HG03064 (cell line): Measurements from ENCODE around the gene ESRRB.

Source experiments
- ATAC-seq: cut with Tn5 transposase; IDR thresholded peaks from one replicate; pipeline ENCODE4 v1.9.1; 2021; ENCODE audit warnings: low read depth; ENCODE audit not compliant: unreplicated experiment

Gene ESRRB

DNA sequence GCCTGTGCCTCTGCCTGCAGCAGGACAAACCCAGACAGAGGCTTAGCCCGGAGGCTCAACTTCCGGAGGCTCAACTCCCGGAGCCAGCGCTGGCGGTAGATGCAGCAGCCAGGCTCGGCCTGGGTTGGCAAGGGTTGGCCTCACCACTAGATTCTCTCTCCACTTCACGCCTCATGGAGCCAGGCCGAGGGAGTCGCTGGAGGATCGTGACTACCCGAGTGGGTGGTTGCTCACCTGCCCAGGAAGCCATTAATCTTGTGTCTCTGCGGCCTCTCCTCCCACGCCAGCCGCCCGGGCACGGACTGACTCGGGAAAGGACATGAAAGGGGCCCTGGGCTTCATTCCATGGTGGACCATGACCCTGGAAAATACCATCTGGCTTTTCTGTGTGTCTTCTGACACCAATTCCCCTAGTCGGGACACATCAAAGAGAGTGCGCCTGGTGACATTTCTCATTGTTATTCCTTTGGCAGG is 20.8 kb downstream of the ESRRB start:
- no peak for ATAC-seq

DNA sequence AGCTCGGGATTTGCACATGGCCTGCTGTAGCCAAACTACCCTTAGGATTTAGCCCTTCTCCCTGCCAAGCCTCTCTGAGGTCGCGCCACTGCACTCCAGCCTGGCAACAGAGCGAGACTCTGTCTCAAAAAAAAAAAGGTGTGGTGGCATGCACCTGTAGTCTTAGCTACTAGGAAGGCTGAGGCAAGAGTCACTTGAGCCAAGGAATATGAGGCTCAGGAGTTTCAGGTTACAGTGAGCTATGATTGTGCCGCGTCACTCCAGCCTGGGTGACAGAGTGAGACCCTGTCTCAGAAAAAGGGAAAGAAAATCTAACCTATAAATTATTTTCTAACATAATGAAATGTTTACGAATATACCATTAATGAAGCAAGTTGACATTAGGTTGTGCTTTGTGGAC is 29.7 kb downstream of the ESRRB start:
- ATAC-seq, result no peak

DNA sequence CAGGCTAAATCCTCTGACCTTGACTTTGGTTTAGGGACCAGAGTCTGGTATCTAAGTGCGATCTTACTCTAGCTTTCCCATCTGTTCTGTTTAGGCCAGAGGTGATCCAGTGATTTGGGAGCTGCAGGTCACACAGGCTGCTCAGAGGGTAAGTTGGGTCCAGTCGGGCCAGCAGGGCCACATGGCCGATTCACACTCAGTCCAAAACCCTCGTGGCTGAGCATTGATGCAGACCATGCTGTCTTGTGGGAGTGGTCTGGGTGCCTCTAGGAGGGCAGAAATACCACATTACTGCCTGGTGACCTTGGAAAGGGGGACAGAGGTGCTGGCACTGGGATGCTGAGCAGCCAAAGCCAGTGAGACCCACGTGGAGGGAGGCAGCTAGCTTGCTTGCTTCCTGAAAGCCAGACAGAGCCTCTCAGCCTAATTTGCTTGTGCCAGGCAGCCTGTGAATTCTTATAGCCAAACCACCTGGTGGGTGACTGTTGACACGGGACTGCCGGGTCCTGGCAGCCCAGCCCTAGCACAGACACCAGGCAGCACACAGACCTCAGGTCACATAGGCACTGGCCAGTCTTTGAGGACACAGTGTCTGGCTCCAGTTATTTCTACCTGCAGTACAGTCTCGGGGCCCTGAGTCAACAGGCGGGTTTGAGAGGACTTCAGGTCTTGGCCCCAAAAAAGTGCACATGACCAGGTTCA is 31.7 kb downstream of the ESRRB start:
- no peak for ATAC-seq

DNA sequence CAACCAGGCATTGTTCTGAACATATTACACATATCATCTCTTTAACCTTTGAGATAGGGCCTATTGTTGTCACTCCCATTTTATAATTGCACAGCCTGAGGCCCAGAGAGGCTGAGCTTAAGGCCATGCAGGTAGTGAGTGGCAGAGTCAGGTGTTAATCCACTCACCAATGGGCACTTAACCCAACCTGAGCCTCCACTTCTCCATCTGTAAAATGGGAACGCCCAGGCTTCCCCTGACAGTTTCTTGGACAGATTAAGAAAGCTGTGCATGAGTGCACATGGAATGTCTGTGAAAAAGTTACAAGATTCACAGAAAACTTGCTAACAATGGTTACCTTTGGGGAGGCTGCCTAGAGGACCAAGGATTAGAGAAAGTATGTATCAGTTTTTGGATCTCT is 32.9 kb downstream of the ESRRB start:
- no peak for ATAC-seq

DNA sequence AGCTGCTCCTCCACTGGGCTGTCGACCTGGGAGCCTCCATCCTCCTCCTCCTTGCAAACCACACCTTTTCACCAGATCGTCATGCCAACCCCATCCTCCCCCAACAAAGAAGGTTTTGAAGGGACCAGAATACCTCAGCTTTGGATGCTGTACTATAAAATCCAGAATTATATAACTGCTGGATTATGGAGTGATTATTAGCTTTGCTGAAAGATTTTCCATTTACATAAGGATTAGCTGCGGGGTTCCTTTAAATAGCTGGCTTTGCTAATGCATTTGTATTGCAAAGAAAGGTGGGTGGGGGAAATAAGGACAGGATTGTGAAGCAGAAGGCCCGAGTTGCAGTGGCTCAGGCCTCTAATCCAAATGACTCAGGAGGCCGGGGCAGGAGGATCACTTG is 36.6 kb downstream of the ESRRB start:
- ATAC-seq, result no peak

DNA sequence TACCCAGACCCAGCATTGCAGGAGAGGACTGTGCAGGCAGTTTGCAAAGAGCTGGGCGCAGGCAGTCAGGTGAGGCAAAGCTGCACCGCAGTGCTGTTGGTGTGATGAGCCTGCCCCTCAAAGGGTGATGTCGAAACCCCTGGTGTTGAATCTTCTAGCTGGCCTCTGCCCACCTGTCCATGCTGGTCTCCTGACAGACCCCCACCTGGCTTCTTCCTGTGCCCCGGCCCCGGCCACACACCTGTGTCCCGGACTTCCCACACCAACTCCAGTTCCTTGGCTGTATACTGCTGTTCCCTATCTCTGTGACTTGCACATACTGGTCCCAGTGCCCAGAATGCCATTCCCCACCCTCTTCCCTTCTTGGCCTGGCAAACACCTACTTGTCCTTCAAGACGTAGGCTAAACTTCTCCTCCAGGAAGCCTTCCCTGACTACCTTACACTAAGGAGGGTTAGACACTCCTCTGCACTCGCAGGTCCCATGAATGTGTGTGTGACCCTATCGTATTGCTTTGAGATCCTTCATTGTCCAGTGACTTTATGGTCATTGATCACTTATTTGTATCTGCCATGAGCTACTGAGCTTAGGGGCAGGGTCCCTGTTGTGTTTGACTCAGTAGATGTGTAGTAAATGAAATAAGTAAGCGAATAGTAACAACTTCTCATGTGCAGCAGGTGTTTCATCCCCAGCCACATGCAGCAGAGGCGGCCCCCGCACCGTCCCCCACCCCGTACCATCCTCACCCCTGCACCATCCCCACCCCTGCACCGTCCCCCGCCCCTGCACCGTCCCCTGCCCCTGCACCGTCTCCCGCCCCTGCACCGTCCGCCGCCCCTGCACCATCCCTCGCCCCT is 37.4 kb downstream of the ESRRB start:
- no peak for ATAC-seq

DNA sequence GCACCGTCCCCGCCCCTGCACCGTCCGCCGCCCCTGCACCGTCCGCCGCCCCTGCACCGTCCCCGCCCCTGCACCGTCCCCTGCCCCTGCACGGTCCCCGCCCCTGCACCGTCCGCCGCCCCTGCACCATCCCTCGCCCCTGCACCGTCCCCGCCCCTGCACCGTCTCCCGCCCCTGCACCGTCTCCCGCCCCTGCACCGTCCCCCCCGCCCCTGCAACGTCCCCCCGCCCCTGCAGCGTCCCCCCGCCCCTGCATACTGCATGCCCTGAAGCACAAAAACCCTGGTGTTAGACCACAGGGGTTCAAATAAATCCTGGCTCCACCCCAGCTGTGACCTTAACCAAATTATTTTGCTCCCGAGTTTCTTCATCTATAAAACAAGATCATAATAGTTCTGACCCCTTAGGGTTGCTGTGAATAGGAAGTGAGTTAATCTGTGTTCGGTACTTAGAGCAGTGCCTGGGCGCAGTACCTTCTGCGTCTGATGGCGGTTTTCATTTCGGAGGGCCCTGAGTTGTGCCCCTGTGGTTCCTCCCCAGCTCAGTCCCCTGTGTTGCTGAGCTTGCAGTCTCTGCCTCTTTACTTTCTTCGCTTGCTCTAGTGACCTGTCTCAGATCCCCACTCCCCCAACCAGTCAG is 38.1 kb downstream of the ESRRB start:
- ATAC-seq, result no peak

DNA sequence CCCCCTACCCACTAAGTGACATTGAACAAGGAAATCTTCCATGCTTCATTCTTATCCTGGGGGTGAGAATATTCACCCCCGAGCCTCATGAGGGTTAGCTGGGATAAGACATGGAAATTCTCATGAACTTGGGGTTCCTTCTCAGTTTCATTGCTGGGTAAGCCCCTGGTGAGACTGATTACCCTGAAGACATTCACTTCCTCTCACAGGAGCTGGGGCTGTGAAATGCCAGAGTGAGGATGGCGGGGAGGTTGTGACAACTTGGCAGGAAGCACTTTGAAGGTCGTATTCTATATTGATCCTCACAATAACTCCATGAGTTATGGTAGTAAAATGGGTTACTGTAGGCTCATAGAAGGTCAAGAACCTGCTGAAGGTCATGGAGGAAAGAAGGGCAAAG is 43.5 kb downstream of the ESRRB start:
- no peak for ATAC-seq

DNA sequence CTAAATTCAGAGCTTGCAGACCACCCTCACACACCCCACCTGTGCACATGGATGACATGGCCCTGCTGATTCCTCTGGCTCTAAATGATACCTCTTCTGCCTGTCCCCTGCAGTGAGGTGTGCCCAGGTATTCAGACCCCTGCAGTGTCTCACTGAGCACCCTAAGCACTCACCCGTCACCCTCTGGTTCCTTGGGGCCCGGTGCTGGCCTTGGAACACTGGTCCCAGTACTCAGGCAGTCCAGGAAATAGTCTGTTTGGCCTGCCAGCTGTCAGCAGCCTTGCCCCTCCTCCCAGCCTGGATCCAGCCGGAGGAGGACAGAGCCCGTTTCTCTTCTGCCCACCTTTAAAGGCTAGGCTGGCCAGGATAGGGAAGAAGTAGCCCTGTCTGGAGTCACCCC is 44.9 kb downstream of the ESRRB start:
- ATAC-seq, result no peak

DNA sequence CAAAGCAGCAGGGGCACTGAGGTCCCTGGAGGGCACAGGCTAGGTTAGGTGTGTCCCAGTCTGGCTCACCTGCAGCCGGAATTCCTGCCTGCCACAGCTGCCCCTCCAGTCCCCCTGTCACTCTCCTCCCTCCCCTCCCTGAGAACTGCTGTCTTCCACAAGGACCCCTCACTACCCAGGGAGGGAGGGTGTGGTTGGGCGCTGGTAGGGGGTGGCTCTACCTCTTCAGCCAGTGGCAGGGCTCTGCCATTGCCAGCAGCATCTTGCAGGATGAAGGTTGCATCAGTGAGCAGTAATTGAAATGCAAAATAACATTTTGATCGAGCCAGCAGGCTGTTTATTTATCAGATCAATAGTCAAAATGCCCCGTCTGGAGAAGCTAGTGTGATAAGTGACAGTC is 45.7 kb downstream of the ESRRB start:
- no peak for ATAC-seq

DNA sequence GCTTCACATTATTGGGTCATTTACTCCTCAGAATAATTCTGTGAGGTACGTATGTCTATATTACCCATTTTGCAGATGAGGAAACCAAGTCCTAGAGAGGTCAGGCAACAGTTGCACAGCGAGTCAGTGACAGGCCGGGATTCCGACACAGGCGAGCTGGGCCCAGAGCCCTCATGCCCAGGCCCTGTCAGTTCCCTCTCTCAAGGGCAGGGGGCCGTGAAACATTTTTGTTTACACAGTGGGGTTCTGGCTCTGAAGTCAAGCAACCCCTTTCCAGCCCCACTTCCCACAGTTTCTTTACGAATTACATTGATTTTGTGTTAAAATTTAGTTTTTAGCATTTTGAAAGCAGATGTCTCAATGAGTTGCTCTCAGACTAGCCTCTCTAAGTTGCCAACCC is 46.7 kb downstream of the ESRRB start:
- no peak for ATAC-seq

DNA sequence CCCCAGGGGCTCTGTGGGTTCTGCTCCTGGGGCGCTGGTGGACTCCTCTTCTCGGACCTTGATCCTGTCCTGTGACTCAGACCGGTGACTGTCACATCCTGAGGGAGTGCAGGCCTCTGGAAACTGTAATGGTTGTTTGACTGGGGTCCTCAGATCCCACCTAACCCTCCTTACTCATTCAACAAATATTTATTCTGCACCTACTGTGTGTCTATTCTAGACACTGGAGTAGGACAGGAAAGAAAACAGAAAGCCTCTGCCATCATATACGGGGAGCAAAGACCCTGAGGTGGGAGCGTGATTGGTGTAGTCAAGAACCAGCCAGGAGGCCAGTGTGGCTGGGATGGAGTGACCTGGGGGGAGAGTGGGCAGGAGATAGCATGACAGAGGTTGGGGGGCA is 47.6 kb downstream of the ESRRB start:
- ATAC-seq, result no peak

DNA sequence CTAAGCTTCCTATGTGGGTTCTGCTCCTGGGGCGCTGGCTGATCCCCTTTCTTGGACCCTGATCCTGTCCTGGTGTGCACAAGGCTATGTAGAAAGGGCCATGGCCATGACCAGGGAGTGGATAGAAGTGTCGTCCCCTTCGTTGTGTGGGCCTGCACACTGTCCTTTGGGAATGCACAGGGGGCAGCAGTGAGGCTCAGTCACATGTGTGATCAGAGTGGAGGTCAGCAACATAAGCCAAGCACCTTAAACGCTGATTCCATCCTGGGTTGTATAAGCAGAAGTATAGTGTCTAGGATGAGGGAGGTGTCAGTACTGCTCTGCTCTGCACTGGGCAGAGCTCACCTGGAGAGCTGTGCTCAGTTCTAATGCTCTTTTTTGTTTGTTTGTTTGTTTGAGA is 48.4 kb downstream of the ESRRB start:
- no peak for ATAC-seq

DNA sequence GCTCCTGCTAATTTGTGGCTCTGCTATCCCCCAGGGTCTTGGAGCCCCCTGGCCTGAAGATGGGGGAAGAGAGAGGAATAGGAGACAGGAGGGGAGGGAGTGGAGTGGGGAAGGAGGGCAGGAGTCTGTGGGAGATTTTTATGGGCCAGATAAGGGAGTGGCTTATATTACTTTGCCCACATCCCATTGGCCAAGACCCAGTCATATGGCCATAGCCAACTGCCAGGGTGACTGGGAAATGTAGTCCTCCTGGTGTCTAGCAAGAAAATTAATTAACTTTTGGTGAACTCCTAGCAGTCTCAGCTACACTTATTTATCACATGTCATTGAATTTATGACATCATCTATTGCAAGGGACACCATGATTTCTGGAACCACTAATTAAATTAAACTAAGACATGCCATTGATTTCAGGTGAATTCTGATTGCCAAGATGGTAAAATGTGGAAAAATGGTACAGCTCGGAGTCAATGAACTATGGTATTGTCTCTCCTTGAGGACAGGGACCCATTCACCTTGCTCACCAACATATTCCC is 50.3 kb downstream of the ESRRB start:
- no peak for ATAC-seq

DNA sequence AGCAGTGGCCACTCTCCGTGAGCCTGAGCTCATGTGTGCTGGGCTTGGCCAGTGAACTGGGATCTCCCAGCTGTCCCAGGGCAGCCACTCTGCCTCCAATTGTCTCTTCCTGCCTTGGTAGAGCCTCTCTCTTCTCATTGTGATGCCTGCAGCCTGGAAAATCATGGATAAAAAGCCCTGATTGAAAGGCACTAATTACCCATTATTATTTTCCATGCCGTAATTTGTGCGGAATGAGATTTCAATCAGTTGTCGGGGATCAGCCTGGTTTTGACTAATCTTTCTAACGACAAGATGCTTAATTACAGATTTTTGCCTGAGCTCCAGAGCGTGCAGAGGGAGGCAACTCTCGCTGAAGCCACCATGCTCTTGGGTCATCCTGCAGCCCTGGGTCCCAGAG is 52.7 kb downstream of the ESRRB start:
- no peak for ATAC-seq

DNA sequence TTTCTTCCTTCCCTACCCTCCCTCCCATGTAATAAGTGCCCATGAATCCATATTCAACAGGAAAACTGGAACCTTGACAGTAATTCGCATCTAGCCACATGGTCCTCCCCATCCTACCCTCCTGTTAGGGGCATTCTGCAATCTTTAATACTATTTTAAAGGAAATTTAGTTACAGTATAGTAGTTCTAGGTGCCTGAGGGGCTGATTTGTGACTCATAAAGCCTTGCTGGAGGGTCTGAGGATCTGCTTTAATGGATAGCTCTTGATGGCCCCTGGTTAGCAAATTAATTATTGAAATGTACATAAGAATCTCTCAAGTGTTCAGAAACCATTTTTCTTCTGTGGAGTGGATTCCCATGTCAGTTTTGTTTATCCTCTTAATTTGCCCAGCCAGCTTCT is 54.1 kb downstream of the ESRRB start:
- no peak for ATAC-seq

DNA sequence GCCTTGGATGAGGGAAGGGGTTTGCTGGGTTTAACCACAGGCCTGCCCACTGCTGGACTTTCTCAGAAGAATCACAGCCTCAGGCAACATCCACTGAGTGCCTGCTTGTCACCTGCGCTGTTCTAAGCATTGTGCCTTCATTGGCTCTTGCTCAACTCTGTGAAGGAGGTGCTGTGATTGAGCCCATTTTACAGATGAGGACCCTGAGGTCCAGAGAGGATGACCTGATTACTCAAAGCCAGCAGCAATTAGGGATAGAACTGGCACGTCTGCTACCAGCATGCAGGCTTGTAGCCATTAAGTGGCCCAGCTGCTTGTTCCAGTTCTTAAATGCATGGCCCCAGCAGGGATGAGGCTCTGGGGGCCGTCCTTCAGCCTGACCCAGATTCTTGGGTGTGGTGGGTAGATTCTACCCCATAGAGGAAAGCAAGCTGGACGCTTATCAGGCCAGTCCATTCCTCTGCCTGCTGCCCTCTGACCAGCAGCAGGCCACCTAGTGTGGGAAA is 54.6 kb downstream of the ESRRB start:
- no peak for ATAC-seq

DNA sequence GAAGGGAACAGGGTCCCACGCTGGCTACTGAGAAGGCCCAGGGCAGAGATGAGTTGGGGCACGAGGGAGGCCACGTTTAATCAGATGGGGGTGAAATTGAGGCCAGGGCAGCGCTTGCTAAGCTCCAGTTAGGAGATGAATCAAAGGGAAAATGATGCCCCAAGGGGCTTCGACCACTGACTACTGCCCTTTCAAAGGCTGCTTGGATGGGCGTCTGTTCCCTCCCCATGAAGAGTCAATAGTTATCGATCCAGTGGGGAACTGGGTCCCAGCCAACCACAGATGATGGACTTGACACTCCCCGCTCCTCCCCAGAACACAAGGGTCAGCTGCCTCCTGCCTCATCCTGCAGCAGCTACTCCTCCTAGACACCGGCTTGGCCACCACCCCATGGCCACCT is 55.6 kb downstream of the ESRRB start:
- ATAC-seq, result no peak

DNA sequence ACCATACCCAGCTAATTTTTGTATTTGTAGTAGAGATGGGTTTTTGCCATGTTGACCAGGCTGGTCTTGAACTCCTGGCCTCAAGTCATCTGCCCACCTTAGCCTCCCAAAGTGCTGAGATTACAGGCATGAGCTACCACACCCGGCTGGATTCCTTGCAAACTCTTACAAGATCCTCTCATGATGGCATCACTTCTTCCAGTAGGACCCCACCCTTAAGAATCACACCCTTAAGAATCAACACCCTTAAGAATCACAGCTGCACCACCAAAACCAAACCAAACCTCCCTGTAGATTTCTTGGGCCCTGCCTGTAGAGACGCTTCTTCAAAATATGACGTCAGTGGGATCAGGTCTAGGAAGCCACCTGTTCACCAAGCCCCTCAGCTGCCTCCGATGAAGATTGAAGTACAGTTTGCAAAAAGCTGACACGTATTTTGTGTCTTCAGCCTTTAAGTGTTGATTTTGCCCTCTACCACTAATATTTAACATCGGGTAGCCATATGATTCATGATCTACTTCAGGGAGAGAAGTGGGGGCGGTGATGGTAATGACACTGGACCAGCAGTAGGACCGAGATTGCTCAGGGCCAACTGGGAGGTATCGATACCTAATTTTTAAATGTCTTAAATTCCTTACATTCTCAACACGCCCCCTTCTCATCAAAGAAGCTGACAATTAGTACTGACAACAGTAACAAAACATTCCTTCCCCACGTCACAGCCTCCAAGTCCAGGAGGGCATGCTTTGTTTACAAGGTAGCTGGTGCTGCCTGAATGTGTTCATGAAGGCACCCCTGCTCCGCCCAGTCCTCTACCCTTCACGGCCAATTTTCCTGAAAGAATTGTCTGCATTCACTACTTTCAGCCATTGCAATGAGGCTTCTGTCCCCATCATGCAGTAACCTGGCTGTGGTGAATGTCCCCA is 57.2 kb downstream of the ESRRB start:
- no peak for ATAC-seq

DNA sequence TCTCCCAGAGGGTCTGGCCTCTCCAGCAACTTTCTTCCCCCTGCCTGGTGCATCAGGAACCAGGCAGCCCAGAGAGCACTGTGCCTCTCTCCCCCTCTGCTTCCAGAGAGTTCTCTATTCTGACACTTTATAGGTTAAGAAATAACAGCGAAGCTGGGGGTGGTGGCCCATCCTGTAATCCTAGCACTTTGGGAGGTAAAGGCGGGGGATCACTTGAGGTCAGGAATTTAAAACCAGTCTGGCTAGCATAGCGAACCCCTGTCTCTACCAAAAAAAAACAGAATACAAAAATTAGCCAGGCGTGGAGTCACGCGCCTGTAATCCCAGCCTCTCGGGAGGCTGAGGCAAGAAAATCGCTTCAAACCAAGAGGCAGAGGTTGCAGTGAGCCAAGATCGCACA is 58.3 kb downstream of the ESRRB start:
- ATAC-seq, result no peak
